ENCODE data around the gene DOCK1.

The DOCK1 gene

DNA sequence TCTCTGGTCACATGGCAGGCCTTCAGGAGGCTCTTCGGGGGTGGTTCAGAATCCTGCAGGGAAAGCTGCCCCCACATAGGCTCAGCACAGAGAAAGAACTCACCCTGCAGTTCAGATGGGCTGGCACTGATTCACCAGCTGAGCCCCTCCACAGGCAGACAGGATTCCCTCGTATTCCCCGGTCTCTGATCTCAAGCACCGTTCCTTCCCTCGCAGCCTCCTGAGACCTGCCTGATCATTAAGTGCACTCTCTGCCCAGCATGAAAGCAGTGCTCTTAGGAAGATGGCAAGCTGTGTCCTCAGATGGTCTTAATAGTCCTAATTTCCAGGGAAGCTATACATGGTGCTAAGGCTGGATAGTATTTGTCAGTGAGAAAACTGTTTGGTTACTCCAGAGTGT, 565.7 kb downstream of the DOCK1 start:
- TF ChIP-seq, protein P1, sequence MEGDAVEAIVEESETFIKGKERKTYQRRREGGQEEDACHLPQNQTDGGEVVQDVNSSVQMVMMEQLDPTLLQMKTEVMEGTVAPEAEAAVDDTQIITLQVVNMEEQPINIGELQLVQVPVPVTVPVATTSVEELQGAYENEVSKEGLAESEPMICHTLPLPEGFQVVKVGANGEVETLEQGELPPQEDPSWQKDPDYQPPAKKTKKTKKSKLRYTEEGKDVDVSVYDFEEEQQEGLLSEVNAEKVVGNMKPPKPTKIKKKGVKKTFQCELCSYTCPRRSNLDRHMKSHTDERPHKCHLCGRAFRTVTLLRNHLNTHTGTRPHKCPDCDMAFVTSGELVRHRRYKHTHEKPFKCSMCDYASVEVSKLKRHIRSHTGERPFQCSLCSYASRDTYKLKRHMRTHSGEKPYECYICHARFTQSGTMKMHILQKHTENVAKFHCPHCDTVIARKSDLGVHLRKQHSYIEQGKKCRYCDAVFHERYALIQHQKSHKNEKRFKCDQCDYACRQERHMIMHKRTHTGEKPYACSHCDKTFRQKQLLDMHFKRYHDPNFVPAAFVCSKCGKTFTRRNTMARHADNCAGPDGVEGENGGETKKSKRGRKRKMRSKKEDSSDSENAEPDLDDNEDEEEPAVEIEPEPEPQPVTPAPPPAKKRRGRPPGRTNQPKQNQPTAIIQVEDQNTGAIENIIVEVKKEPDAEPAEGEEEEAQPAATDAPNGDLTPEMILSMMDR (conservative IDR thresholded peaks at IDR 0.05; ENCODE audit: low read depth, low read length) = no peak
- DNase-seq (ENCODE audit: low read depth) = no peak
- H3K4me3 ChIP-seq (ENCODE audit: low read length) = no peak overlapping the region

- TF ChIP-seq, protein P1 (conservative IDR thresholded peaks at IDR 0.05; ENCODE audit: low read depth, low read length) = no peak
- no peak for DNase-seq (ENCODE audit: low read depth)
- no peak overlapping the region for H3K4me3 ChIP-seq (ENCODE audit: low read length)
Measured at GRCh38 chr10:127472976-127473375, 567.7 kb downstream of the DOCK1 start.

DNA sequence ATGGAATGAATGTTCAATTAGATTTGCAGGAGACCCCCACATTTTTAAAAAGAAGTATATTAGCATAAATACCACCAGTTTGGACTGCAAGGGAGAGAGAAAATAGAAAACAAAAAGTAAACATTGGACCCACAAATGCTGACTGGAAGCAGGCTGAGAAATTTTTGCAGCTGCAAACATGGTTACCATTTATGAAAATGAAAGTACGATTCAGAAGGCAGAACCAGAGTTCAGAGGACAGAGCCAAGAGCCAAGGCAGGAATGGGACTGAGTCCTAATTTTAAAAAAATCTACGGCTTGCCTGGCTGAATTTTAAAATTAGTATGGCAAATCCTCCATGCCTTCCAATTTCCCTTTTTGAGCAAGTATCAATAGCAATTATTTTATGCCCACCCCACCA, 569.3 kb downstream of the DOCK1 start:
- H3K4me3 ChIP-seq (ENCODE audit: low read length) = no peak overlapping the region
- no peak for DNase-seq (ENCODE audit: low read depth)
- TF ChIP-seq, protein P1 (conservative IDR thresholded peaks at IDR 0.05; ENCODE audit: low read depth, low read length) = no peak

DNA sequence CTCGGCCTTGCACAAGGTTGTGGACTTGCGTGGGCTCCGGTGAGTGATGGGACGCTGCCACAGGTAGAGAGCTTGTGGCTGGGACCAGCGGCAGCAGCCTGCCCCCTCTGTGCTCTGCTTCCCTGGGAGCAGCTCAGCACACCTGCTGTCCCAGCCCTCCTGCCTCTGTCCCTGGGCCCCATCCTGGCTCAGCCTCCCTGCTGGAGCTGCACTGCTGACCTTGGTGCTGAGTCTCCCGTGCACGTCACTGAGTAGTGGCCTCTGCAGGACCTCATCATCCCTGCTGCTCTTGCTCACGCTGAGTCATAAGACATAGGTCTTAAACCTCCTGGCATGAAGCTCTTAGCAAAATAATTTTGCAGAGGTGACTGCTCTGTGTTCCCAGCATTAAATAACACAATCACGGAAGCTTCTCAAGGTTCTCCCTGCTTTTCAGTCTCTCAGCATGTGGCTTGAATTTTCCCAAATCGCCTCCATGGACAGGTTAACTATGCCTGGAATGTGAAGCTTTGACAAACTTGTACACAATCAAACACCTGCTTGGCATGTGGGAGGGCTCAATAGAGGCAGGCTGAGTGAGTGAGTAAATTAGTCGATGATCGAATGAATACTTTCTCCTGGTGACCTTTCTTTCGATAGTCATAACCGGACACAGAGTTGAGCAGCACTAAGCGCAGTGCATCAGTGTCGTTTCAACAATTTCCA, 580.1 kb downstream of the DOCK1 start:
- no peak overlapping the region for H3K4me3 ChIP-seq (ENCODE audit: low read length)
- TF ChIP-seq, protein P1 (conservative IDR thresholded peaks at IDR 0.05; ENCODE audit: low read depth, low read length) = no peak
- DNase-seq (ENCODE audit: low read depth) = peak; percentile 82

GRCh38 chr10:127486355-127486754, 581.1 kb downstream of the DOCK1 start:
- DNase-seq (ENCODE audit: low read depth) = no peak
- TF ChIP-seq, protein P1 (conservative IDR thresholded peaks at IDR 0.05; ENCODE audit: low read depth, low read length) = no peak
- no peak overlapping the region for H3K4me3 ChIP-seq (ENCODE audit: low read length)

- TF ChIP-seq, protein P1 (conservative IDR thresholded peaks at IDR 0.05; ENCODE audit: low read depth, low read length) = peak; percentile 21
- no peak for DNase-seq (ENCODE audit: low read depth)
Measured at GRCh38 chr10:127492607-127493250, 587.5 kb downstream of the DOCK1 start.

DNA sequence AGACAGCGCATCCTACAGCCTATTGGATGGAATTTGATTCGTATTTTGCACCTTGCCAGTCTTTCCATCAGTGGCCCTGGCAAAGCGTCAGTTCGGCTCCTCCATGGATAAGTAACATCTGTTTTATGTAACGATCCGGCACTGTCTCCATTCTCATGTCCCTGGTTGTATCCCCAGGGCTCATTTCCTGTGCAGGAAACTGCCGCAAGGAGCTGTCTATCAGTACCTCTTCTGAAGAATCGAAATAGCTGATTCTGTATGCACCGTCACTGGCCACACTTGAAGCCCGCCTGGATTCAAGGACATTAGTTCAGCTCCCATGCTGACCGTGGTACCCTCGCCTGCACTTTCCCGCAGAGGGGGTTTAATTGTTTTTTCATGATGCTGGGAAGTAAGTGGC, 590.8 kb downstream of the DOCK1 start:
- DNase-seq (ENCODE audit: low read depth) = no peak
- H3K4me3 ChIP-seq (ENCODE audit: low read length) = no peak overlapping the region
- TF ChIP-seq, protein P1 (conservative IDR thresholded peaks at IDR 0.05; ENCODE audit: low read depth, low read length) = no peak

More at GRCh38 chr10:127492607-127493250, 587.5 kb downstream of the DOCK1 start:
- no peak overlapping the region for H3K4me3 ChIP-seq (ENCODE audit: low read length)

All from retinal pigment epithelial cell (primary cell).